CD4-positive, CD25-positive, alpha-beta regulatory T cell (primary cell): Measurements from ENCODE around the gene MPP1. TPM values are rescaled to one million over a fixed set of nuclear protein-coding genes. Genes with fewer than 3 reads are reported as not detected.

Source experiments
- ATAC-seq, 2 donors: fragments of 150-1000 bp; cut with Tn5 transposase; one replicate each; pipeline ENCODE4 v1.10.0; 2021; ENCODE audit warnings: low read depth in 2 of 2, moderate number of reproducible peaks in 2 of 2, moderate library complexity in 1 of 2
- DNase-seq, 3 donors: peaks; one replicate each; pipeline versions ENCODE4 v3.0.0 to v3.0.0-alpha.2; 2012 to 2022; ENCODE audit warnings: mixed read lengths in 1 of 3
- H3K27ac ChIP-seq: one replicate; pipeline ENCODE4 v1.7.0; 2013; ENCODE audit warnings: mild to moderate bottlenecking, low read length; ENCODE audit not compliant: insufficient read depth, poor library complexity, severe bottlenecking
- H3K27me3 ChIP-seq: one replicate; pipeline ENCODE4 v1.7.0; 2013; ENCODE audit warnings: low read length; ENCODE audit not compliant: control insufficient read depth, insufficient read depth
- H3K36me3 ChIP-seq: one replicate; pipeline ENCODE4 v1.7.0; 2013; ENCODE audit warnings: mild to moderate bottlenecking, low read length, moderate library complexity; ENCODE audit not compliant: control insufficient read depth, insufficient read depth
- H3K4me1 ChIP-seq: 2 replicates; pipeline ENCODE4 v1.7.0; 2013; ENCODE audit warnings: mild to moderate bottlenecking, low read length; ENCODE audit not compliant: insufficient read depth, control insufficient read depth, poor library complexity, severe bottlenecking
- H3K4me3 ChIP-seq: one replicate; pipeline ENCODE4 v1.7.0; 2013; ENCODE audit warnings: low read depth, mild to moderate bottlenecking, low read length, moderate library complexity
- H3K9me3 ChIP-seq, 2 experiments: 1 replicate in 1 of 2; 2 replicates in 1 of 2; pipeline ENCODE4 v1.7.0; 2013; ENCODE audit warnings: low read length in 2 of 2, mild to moderate bottlenecking in 1 of 2, moderate library complexity in 1 of 2; ENCODE audit not compliant: control insufficient read depth in 2 of 2
- H3K27ac Mint-ChIP-seq, 3 donors: one replicate each; pipeline ENCODE4 v1.8.0; 2020 to 2022; ENCODE audit warnings: mild to moderate bottlenecking in 3 of 3, mixed read lengths in 3 of 3, moderate library complexity in 2 of 3
- H3K27me3 Mint-ChIP-seq: one replicate; pipeline ENCODE4 v1.8.0; 2022; ENCODE audit warnings: mild to moderate bottlenecking, mixed read lengths
- H3K36me3 Mint-ChIP-seq: one replicate; pipeline ENCODE4 v1.8.0; 2020; ENCODE audit warnings: mixed read lengths
- H3K4me1 Mint-ChIP-seq, 4 donors: one replicate each; pipeline ENCODE4 v1.8.0; 2020 to 2022; ENCODE audit warnings: mixed read lengths in 4 of 4, mild to moderate bottlenecking in 1 of 4
- H3K4me3 Mint-ChIP-seq, 4 donors: one replicate each; pipeline ENCODE4 v1.8.0; 2020 to 2022; ENCODE audit warnings: mild to moderate bottlenecking in 4 of 4, mixed read lengths in 4 of 4, moderate library complexity in 3 of 4
- H3K9me3 Mint-ChIP-seq, 7 donors: one replicate each; pipeline ENCODE4 v1.8.0; 2020 to 2022; ENCODE audit warnings: mixed read lengths in 7 of 7, mild to moderate bottlenecking in 3 of 7, moderate library complexity in 2 of 7
- polyA plus RNA-seq, 4 donors: library from polyadenylated mRNA; unstranded; fragments of 300-500 nt; fragmentation: Illumina TruSeq; gene quantifications; one replicate each; pipeline ENCODE4 v1.2.3, GENCODE V29; 2021
- total RNA-seq: library from RNA; stranded (reverse); gene quantifications from one replicate; pipeline ENCODE4 v1.2.3, GENCODE V29; 2022

Gene MPP1
- total and polyA plus RNA-seq, 5 donors from 2014 or later: 11.3 to 24.0 (median 12.9) TPM

DNA sequence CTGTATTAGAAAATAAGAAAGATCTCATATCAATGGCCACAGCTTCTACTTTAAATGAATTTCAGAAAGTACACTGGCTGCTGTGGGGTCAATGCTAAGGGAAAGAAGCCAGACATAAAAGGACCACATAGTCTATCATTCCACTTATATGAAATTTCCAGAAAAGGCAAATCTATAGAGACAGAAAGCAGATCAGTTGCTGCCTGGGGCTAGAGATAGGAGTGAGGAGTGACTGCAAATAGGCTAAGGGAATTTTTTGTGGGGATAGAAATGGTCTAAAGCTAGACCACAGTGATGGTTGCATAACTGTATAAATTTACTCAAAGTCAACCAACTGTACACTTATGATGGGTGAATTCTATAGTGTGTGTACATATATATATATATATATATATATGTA, 62.7 kb downstream of the MPP1 start:
- DNase-seq: no peak

DNA sequence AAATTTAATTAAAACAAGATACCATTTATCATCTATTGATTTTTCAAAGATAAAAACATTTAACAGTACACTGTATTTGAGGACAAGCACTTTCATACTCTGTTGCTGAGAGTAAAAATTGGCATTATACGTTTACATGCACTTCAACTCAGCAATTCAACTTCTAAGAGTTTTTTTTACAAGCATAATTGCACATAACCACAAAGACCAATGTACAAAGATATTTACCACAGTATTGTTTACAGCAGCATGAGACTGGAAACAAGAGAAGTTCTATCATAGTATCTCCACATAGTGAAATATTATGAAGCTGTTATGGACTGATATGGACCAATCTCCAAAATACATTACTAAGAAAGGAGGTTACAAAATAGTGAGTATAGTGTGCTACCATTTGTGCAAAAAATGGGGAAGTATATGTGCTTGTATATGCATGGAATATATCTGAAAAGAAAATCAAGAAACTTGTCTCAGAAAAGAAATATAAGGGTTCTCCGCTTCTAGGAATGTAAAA, 65.3 kb downstream of the MPP1 start:
- ATAC-seq (no peak), DNase-seq (no peak)
- Histone ChIP-seq H3K4me3 (no peak overlapping the region), H3K9me3 (no peaks in the 10 kb centered on the region), H3K27me3 (no peaks in the 10 kb centered on the region), H3K4me1 (peaks cover 12% of the 10 kb centered on the region), H3K36me3 (no peaks in the 10 kb centered on the region), H3K27ac (no peak overlapping the region)
- Mint-ChIP-seq H3K9me3 (peaks cover 0 to 1% (median 0%) of the 10 kb centered on the region in 7 donors), H3K36me3 (no peaks in the 10 kb centered on the region), H3K27me3 (no peaks in the 10 kb centered on the region), H3K4me3 (no peak overlapping the region), H3K4me1 (peaks cover 0 to 29% (median 13%) of the 10 kb centered on the region in 4 donors), H3K27ac (no peak overlapping the region)

More for the DNA sequence above, 62.7 kb downstream of the MPP1 start:
- Mint-ChIP-seq H3K36me3 (no peaks in the 10 kb centered on the region), H3K4me1 (peaks cover 0 to 10% (median 4%) of the 10 kb centered on the region in 4 donors), H3K9me3 (peaks cover 0 to 1% (median 0%) of the 10 kb centered on the region in 7 donors), H3K4me3 (no peak overlapping the region), H3K27ac (no peak overlapping the region), H3K27me3 (no peaks in the 10 kb centered on the region)
- H3K9me3 ChIP-seq: no peaks in the 10 kb centered on the region
- no peak for ATAC-seq
- H3K27ac ChIP-seq: no peak overlapping the region
- H3K27me3 ChIP-seq: no peaks in the 10 kb centered on the region
- no peak overlapping the region for H3K4me3 ChIP-seq
- H3K4me1 ChIP-seq: peaks cover 6% of the 10 kb centered on the region
- H3K36me3 ChIP-seq: no peaks in the 10 kb centered on the region

DNA sequence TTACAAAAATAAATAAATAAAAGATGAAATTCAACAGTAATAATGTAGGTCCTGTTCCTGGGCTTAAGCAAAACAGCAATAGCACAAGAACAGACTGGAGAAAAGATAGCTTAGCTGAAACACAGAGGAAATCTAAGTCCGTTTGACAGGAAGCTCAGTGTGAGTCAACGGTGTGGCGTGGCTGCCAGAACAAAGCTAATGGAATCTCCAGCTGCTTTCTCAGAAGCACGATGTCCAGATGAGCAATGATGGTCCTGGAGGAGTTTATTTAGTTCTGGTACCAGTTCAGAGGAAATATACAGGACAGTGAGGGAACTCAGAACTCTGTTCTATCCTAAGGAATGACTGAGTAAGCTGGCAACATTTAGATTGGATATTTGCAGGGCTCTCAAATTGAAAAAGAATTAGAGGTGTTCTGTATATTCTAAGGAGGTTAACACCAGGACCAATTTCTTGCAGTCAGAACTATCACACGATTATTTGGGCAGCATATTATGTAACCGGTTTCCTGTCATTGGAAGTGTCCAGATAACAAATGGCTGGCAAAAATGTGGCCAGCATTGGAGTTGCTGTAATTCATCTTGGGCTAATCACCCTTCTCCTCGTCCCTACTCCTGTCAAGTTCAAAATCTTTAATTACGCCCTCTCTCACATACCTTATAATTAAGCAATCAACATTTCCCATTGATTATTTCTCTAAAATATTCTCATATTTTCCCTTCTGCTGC, 67.1 kb downstream of the MPP1 start:
- peak overlapping the region; percentile 42 to 64 (median 56) for H3K27ac Mint-ChIP-seq
- Histone ChIP-seq H3K27ac (no peak overlapping the region), H3K27me3 (no peaks in the 10 kb centered on the region), H3K9me3 (no peaks in the 10 kb centered on the region), H3K4me3 (peak overlapping the region; percentile 31), H3K4me1 (peaks cover 26% of the 10 kb centered on the region), H3K36me3 (no peaks in the 10 kb centered on the region)
- H3K9me3 Mint-ChIP-seq: no peaks in the 10 kb centered on the region
- peaks cover 7 to 47% (median 26%) of the 10 kb centered on the region in 4 donors for H3K4me1 Mint-ChIP-seq
- no peaks in the 10 kb centered on the region for H3K27me3 Mint-ChIP-seq
- H3K4me3 Mint-ChIP-seq: peak overlapping the region in 1 of 4 donors; percentile 31
- H3K36me3 Mint-ChIP-seq: no peaks in the 10 kb centered on the region
- peak in 1 of 3 donors; percentile 39 for DNase-seq
- peak; percentile 48 to 50 for ATAC-seq

DNA sequence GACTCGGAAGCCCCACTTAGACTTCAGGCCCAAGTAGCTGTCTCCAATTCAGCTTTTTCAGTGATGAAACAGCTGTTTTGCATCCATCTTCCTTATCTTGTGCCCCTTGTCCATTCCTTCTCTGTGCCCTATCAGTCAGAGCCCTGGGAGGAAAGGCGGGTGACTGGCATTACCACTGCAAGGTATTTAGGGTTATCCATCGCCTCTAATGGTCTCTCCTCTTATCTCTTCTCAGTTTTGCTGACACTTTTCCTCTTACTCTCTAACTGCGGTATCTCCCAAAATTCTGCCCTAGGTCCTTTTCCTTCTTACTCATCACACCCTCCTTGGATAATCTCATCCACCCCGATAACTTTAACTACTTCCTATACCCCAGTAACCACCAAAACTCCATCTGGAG, 68.1 kb downstream of the MPP1 start:
- Histone ChIP-seq H3K4me3 (no peak overlapping the region), H3K36me3 (no peaks in the 10 kb centered on the region), H3K27ac (no peak overlapping the region), H3K27me3 (no peaks in the 10 kb centered on the region), H3K9me3 (no peaks in the 10 kb centered on the region), H3K4me1 (peaks cover 26% of the 10 kb centered on the region)
- ATAC-seq (no peak), DNase-seq (no peak)
- Mint-ChIP-seq H3K4me1 (peaks cover 7 to 52% (median 32%) of the 10 kb centered on the region in 4 donors), H3K27ac (peak overlapping the region in 2 of 3 donors; percentile 55 to 56), H3K27me3 (no peaks in the 10 kb centered on the region), H3K36me3 (no peaks in the 10 kb centered on the region), H3K4me3 (no peak overlapping the region), H3K9me3 (no peaks in the 10 kb centered on the region)

DNA sequence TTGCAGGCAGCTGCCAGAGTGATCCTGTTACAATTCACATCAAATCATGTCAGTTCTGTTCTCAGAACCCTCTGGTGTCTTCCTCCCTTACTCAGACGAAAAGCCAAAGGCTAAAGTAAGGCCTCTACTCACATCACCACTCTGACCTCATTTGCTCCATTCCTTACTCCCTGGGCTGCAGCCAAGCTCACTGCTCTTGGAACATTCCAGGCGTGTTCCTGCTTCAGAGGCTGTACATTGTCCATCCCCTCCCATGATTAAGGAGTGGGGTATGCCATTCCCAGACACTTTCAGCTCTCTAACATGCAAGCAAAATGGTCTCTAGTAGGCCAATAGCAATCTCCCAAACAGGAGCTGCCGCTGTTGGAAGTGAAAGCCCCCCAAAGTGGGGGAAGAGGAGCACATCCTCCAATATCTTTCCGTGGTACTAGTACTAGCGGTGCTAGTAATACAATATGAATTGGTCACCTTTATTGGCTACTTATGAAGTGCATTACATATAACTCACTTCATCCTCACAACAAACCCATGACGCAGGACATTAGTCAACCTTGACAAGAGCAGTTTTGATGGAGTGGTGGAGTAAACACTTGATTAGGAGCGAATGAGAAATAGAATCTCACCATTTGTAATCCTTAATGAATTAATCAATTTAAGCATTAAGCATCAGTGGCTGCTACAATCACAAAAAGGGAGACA, 69.4 kb downstream of the MPP1 start:
- Histone ChIP-seq H3K27me3 (no peaks in the 10 kb centered on the region), H3K4me1 (peaks cover 26% of the 10 kb centered on the region), H3K4me3 (no peak overlapping the region), H3K27ac (no peak overlapping the region), H3K36me3 (no peaks in the 10 kb centered on the region), H3K9me3 (no peaks in the 10 kb centered on the region)
- Mint-ChIP-seq H3K27me3 (no peaks in the 10 kb centered on the region), H3K36me3 (no peaks in the 10 kb centered on the region), H3K9me3 (no peaks in the 10 kb centered on the region), H3K4me1 (peaks cover 7 to 54% (median 33%) of the 10 kb centered on the region in 4 donors), H3K4me3 (peak overlapping the region in 1 of 4 donors; percentile 49), H3K27ac (peak overlapping the region in 2 of 3 donors; percentile 42 to 58)
- ATAC-seq (no peak), DNase-seq (no peak)

DNA sequence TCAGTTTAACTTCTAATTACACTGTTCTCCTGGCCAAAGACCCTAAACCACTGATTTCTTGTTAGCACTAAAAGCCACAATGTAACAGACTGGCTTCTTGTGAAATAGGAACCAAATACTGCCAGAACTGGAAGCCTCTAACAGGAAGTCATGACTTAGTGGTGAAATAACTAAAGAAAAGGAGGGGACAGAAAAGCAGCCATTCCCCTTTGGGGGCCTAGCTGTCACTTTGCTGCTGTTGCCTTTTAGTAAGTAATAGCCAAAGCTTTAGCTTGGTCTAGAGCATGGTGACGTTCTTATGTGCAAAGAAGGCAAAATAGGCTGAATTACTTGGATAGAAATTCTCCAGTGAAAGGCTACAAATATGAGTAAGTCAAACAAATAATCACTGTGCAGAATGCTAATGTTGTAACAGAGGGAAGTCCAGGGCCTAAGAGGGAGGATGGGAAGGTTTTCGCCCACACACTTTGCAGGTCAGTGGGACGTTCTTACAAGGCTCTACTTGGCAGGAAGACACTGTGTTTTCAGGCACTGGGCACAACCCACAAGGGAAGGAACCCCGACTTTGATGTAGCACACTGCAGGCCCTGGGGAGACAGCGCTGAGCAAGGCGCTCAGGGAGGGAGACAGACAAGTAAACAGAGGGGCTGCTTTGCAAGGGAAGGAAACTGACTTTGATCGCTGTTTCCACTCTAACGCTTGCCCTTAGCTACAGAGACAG, 71.1 kb downstream of the MPP1 start:
- H3K4me3 ChIP-seq: peak overlapping the region; percentile 50
- H3K27ac ChIP-seq: peak overlapping the region; percentile 49
- Mint-ChIP-seq H3K4me3 (peak overlapping the region; percentile 42 to 70 (median 62)), H3K36me3 (no peaks in the 10 kb centered on the region), H3K9me3 (no peaks in the 10 kb centered on the region), H3K4me1 (peaks cover 7 to 55% (median 30%) of the 10 kb centered on the region in 4 donors), H3K27ac (peak overlapping the region; percentile 85 to 91 (median 88)), H3K27me3 (no peaks in the 10 kb centered on the region)
- peaks cover 26% of the 10 kb centered on the region for H3K4me1 ChIP-seq
- H3K9me3 ChIP-seq: no peaks in the 10 kb centered on the region
- H3K36me3 ChIP-seq: no peaks in the 10 kb centered on the region
- ATAC-seq (peak; percentile 44 to 47), DNase-seq (peak in 2 of 3 donors; percentile 6 to 48)
- no peaks in the 10 kb centered on the region for H3K27me3 ChIP-seq

DNA sequence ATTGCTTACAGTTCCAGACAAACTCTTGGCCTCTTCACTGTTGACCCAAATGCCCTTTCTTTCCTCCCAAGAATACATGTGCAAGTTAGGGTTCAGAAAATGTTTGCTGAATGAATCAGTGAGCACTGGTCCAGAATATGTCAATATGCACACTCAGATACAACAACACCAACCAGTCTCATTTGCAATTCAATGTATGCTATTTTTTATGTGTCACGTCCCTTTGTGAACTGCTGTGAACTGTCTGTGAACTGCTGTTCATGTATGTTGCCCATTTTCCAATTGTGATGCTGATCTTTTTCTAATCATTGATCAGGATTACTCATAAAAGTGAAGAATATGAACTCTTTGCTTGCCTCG, 72.2 kb downstream of the MPP1 start:
- Histone ChIP-seq H3K9me3 (no peaks in the 10 kb centered on the region), H3K4me1 (peaks cover 24% of the 10 kb centered on the region), H3K27ac (no peak overlapping the region), H3K27me3 (no peaks in the 10 kb centered on the region), H3K36me3 (no peaks in the 10 kb centered on the region), H3K4me3 (no peak overlapping the region)
- Mint-ChIP-seq H3K27ac (peak overlapping the region in 2 of 3 donors; percentile 14 to 41), H3K4me3 (peak overlapping the region in 1 of 4 donors; percentile 10), H3K27me3 (no peaks in the 10 kb centered on the region), H3K36me3 (no peaks in the 10 kb centered on the region), H3K4me1 (peaks cover 7 to 49% (median 30%) of the 10 kb centered on the region in 4 donors), H3K9me3 (no peaks in the 10 kb centered on the region)
- no peak for ATAC-seq
- no peak for DNase-seq
